Thyroid gland (tissue), 4 donors: ENCODE results near the gene PRKCH. TPM values are rescaled to one million over a fixed set of nuclear protein-coding genes. Genes with fewer than 3 reads are reported as not detected.
A peak's percentile ranks its signal among the peaks of the same experiment; 100 is the strongest.

Experiments
- DNase-seq, 2 donors: peaks; one replicate each; pipeline ENCODE4 v3.0.0-alpha.2; 2019
- H3K27ac ChIP-seq, 3 donors: fragments of 200-600 bp; sonication (generic); 1 replicate in 2 of 3; 2 replicates in 1 of 3; pipeline ENCODE4 v1.5.1; 2016 to 2019; ENCODE audit warnings: mild to moderate bottlenecking in 1 of 3, moderate library complexity in 1 of 3
- H3K27me3 ChIP-seq: fragments of 200-600 bp; sonication (generic); one replicate; pipeline ENCODE4 v1.5.1; 2019
- H3K36me3 ChIP-seq, 2 donors: fragments of 200-600 bp; sonication (generic); one replicate each; pipeline ENCODE4 v1.5.1; 2016 to 2019
- H3K4me1 ChIP-seq, 2 donors: fragments of 200-600 bp; sonication (generic); one replicate each; pipeline ENCODE4 v1.5.1; 2017 to 2019
- H3K4me3 ChIP-seq, 3 donors: fragments of 200-600 bp; sonication (generic); replicated peaks in 1 of 3; 1 replicate in 2 of 3; 2 replicates in 1 of 3; pipeline ENCODE4 v1.5.1; 2016; ENCODE audit warnings: mild to moderate bottlenecking in 1 of 3
- H3K9me3 ChIP-seq: fragments of 200-600 bp; sonication (generic); one replicate; pipeline ENCODE4 v1.5.1; 2017
- POLR2A ChIP-seq, 2 donors: fragments of 450-650 bp; IDR thresholded peaks; one replicate each; pipeline ENCODE4 v1.6.1; 2017; ENCODE audit warnings: antibody characterized with exemption in 2 of 2, mild to moderate bottlenecking in 2 of 2, moderate library complexity in 1 of 2
- WGBS, 2 donors: methylation state at CpG; one replicate each; pipeline ENCODE4 v1.1.5; 2017; 5-methylcytosine and 5-hydroxymethylcytosine counted together
- intact Hi-C: fragments of 100-400 bp; cut with DNase I; formaldehyde crosslinking; loops from one replicate; pipeline ENCODE4 v1.15.1; 2023
- total RNA-seq, 4 donors: library from RNA; depleted of rRNA; stranded (reverse); fragments of >200 nt; gene quantifications; one replicate each; pipeline ENCODE4 v1.2.3, GENCODE V29; 2016
- TF ChIP-seq, protein P1 (sequence below), 6 experiments: fragments of 200-600 bp in 3 of 6; fragments of 450-650 bp in 3 of 6; sonication (generic) in 3 of 6; IDR thresholded peaks; one replicate each; pipeline ENCODE4 v1.5.1; 2016 to 2019; ENCODE audit warnings: antibody characterized with exemption in 6 of 6, mild to moderate bottlenecking in 2 of 6, inconsistent platforms in 1 of 6, moderate library complexity in 1 of 6

The PRKCH gene
- total RNA-seq, 4 donors from 2014 or later, result 34.0 to 68.7 (median 49.8) TPM

DNA sequence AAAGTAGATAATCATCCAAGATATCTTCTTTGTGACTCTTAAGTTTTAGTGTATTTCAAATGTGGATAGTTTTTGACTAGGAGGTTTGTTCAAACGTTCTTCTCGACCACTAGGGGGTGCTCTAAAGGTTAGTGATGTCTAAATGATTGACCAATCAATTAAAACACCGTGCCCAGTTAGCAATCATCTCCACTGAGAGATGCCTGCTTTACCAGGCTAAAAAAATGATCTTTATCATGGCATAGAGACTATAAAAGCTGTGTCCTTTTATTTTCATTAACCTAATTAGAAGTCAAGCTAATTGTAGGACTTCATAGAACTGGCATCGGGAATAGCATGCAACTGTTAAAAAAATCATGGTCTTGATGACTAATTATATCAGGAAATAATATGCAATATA is 153.9 kb downstream of the PRKCH start:
- intact Hi-C loops, result no loop called here
- H3K4me1 ChIP-seq, result peaks cover 27 to 69% of the 10 kb centered on the region in 2 donors
- TF ChIP-seq, protein P1, sequence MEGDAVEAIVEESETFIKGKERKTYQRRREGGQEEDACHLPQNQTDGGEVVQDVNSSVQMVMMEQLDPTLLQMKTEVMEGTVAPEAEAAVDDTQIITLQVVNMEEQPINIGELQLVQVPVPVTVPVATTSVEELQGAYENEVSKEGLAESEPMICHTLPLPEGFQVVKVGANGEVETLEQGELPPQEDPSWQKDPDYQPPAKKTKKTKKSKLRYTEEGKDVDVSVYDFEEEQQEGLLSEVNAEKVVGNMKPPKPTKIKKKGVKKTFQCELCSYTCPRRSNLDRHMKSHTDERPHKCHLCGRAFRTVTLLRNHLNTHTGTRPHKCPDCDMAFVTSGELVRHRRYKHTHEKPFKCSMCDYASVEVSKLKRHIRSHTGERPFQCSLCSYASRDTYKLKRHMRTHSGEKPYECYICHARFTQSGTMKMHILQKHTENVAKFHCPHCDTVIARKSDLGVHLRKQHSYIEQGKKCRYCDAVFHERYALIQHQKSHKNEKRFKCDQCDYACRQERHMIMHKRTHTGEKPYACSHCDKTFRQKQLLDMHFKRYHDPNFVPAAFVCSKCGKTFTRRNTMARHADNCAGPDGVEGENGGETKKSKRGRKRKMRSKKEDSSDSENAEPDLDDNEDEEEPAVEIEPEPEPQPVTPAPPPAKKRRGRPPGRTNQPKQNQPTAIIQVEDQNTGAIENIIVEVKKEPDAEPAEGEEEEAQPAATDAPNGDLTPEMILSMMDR (IDR thresholded peaks at IDR 0.05), result peak; percentile 54 to 76 (median 60)
- no peak for TF ChIP-seq POLR2A (IDR thresholded peaks at IDR 0.05)

DNA sequence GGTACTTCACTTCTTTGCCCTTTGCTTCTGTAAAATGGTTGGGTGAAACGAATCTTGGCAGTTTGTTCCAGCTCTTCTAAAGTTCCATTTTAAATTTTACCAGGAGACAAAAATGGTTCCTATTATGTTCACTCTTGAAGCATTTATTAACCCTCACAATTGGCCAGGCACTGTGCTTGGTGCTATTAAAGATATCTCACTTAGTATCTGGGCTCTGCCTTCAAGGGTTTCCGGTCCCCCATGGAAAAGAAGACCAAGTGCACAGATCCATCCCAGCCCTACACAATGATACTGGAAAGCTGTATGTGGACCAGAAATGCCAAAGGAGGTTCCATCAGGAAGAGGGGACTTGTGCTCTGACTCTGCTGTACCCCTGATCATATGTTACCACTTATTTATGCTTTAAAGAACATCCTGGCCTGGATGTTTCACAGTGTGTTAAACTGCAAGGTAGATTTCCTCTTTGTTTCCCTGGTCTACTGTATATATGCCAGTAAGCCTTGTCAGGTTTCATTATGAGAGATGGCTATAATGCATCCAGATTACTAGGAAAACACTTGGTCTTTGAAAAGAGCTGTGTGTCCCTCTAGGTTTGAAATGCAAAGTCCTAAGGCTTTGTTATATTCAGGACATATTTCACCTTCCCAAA is 154.8 kb downstream of the PRKCH start:
- TF ChIP-seq, protein P1 (IDR thresholded peaks at IDR 0.05), result no peak
- no peak for TF ChIP-seq POLR2A (IDR thresholded peaks at IDR 0.05)
- Histone ChIP-seq H3K4me1 (peaks cover 27 to 66% of the 10 kb centered on the region in 2 donors), H3K36me3 (no peaks in the 10 kb centered on the region), H3K4me3 (no peak overlapping the region), H3K9me3 (no peaks in the 10 kb centered on the region), H3K27ac (peak overlapping the region; percentile 84 to 89 (median 84)), H3K27me3 (no peaks in the 10 kb centered on the region)
- no peak for DNase-seq
- intact Hi-C loops, result no loop called here
- WGBS, 2 donors, result 83 to 91% methylated on average over 2 of the region's 2 CpGs

More for the DNA sequence above, 153.9 kb downstream of the PRKCH start:
- H3K27me3 ChIP-seq, result no peaks in the 10 kb centered on the region
- no peak overlapping the region for H3K4me3 ChIP-seq
- no peaks in the 10 kb centered on the region for H3K9me3 ChIP-seq
- no peaks in the 10 kb centered on the region for H3K36me3 ChIP-seq
- WGBS, 2 donors, result 25 to 28% methylated on average over 4 of the region's 4 CpGs
- DNase-seq, result no peak
- peak overlapping the region in 1 of 3 donors; percentile 89 for H3K27ac ChIP-seq

DNA sequence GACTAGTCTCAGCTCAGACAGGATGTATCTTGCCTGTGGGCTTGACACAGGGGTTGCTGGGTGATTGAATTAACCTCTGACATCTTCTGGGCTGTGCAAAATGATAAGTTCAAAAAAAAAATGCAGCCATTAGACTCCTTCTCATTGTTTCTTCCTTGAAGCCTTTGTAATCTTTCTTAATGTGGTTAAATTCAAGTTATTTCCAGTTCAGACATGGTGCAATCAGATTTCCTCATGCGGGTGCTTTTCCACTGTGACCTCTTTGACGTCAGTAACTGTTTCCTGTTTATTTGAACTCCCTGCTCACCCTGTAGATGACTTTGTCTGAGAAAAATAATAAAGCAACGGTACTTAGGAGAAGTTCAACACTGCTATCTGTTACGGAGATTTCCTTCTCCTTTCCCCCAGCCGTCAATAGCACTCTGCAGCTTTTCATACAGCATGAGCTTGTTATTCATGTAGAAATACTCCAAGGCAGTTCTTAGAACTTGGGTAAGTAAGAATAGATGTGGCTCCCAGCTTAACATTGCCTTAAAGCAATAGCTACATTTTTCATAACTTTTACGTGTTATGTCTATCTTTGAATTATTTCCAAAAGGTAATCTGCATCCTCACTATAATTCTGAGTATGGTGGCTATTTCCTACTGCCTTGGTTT is 155.5 kb downstream of the PRKCH start:
- WGBS, 2 donors, result 7 to 10% methylated on average over 6 of the region's 6 CpGs
- Histone ChIP-seq H3K9me3 (no peaks in the 10 kb centered on the region), H3K4me1 (peaks cover 27 to 60% of the 10 kb centered on the region in 2 donors), H3K27ac (peak overlapping the region; percentile 84 to 89 (median 84)), H3K4me3 (no peak overlapping the region), H3K27me3 (no peaks in the 10 kb centered on the region), H3K36me3 (no peaks in the 10 kb centered on the region)
- peak in 1 of 2 donors; percentile 23 for DNase-seq
- intact Hi-C loops, result no loop called here
- TF ChIP-seq POLR2A (IDR thresholded peaks at IDR 0.05), result peak in 1 of 2 donors; percentile 44
- TF ChIP-seq, protein P1 (IDR thresholded peaks at IDR 0.05), result no peak

DNA sequence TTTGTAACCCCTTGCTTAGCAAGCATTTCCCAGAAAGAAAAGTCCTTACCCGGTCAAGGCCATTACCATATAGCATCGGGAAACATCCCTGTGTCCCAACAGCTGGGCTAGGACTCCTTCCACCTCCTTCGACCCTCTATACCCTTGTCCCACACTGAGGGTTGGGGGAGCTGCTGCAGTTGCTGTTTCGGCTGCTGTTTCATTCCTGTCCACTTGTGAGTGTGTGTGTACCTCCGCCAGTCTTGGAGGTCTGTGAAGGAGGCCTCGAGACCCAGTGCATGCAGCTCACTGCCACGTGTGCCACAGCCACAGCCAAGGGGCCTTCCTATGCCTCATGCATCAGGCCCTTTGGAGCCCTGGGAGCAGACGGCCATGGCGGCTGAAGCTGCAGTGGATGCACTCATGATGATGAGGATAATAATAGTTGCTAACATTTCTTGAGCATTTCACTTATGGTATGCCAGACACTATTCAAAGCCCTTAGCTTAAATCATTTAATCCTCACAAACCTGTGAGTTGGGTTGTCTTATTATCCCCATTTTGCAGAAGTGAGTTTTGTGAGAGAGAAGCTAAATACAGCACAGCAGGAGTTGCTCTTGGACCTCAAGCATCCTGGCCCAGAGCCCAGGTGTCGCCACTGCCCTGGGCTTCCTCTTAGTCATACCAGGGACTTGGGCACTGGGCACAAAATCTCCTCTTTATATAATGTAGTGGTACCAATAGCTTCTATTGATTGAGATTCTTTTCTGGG is 156.5 kb downstream of the PRKCH start:
- Histone ChIP-seq H3K4me3 (no peak overlapping the region), H3K9me3 (no peaks in the 10 kb centered on the region), H3K36me3 (no peaks in the 10 kb centered on the region), H3K4me1 (peaks cover 27 to 56% of the 10 kb centered on the region in 2 donors), H3K27me3 (no peaks in the 10 kb centered on the region), H3K27ac (peak overlapping the region; percentile 84 to 89 (median 84))
- TF ChIP-seq, protein P1 (IDR thresholded peaks at IDR 0.05), result peak in 1 of 6 experiments; percentile 15
- TF ChIP-seq POLR2A (IDR thresholded peaks at IDR 0.05), result no peak
- intact Hi-C loops, result no loop called here
- WGBS, 2 donors, result 69 to 75% methylated on average over 10 of the region's 10 CpGs
- peak; percentile 94 to 96 for DNase-seq
